Measurements from ENCODE around the gene AKR1C2.
"Not testable (repeated sequence)": the region's sequence is repeated elsewhere in the genome, so short reads cannot be mapped to it uniquely, and the experiment has no call there.

Gene AKR1C2

GRCh38 chr10:4967189-4967588 lies 36.5 kb downstream of the AKR1C2 start:
- not testable (repeated sequence) for H3K4me3 ChIP-seq (ENCODE audit: low read depth, low read length)

GRCh38 chr10:4965763-4966162 lies 37.9 kb downstream of the AKR1C2 start:
- H3K4me3 ChIP-seq (ENCODE audit: low read depth, low read length): not testable (repeated sequence)

GRCh38 chr10:4963815-4964154 lies 39.9 kb downstream of the AKR1C2 start:
- not testable (repeated sequence) for H3K4me3 ChIP-seq (ENCODE audit: low read depth, low read length)

- H3K4me3 ChIP-seq (ENCODE audit: low read depth, low read length): not testable (repeated sequence)
Measured at GRCh38 chr10:4962876-4963814, 40.5 kb downstream of the AKR1C2 start, which contains the start of gene AKR1C1. AKR1C1 (plus strand) TSS chr10:4963415; CDS start chr10:4963445, 30 bp downstream.

- H3K4me3 ChIP-seq (ENCODE audit: low read depth, low read length): not testable (repeated sequence)
Measured at GRCh38 chr10:4962308-4962707, 41.3 kb downstream of the AKR1C2 start.

- not testable (repeated sequence) for H3K4me3 ChIP-seq (ENCODE audit: low read depth, low read length)
Measured at GRCh38 chr10:4961558-4961957, 42.1 kb downstream of the AKR1C2 start.

- H3K4me3 ChIP-seq (ENCODE audit: low read depth, low read length): not testable (repeated sequence)
Measured at GRCh38 chr10:4956955-4957645, 46.6 kb downstream of the AKR1C2 start.

GRCh38 chr10:4956088-4956487 lies 47.6 kb downstream of the AKR1C2 start:
- not testable (repeated sequence) for H3K4me3 ChIP-seq (ENCODE audit: low read depth, low read length)

GRCh38 chr10:4953405-4953804 lies 50.3 kb downstream of the AKR1C2 start:
- TF ChIP-seq CTCF (IDR thresholded peaks at IDR 0.05; ENCODE audit: borderline replicate concordance, insufficient read depth, low read depth, low read length): no peak
- H3K4me3 ChIP-seq (ENCODE audit: low read depth, low read length): no peak overlapping the region

- H3K4me3 ChIP-seq (ENCODE audit: low read depth, low read length): not testable (repeated sequence)
Measured at GRCh38 chr10:4951512-4952162, 52.0 kb downstream of the AKR1C2 start.

- no peak overlapping the region for H3K4me3 ChIP-seq (ENCODE audit: low read depth, low read length)
- TF ChIP-seq CTCF (IDR thresholded peaks at IDR 0.05; ENCODE audit: borderline replicate concordance, insufficient read depth, low read depth, low read length): no peak
Measured at GRCh38 chr10:4947635-4948596, 55.7 kb downstream of the AKR1C2 start.
